Subcutaneous adipose tissue (tissue), 4 donors: ENCODE measurements around the gene WDFY3. TPM values are rescaled to one million over a fixed set of nuclear protein-coding genes. Genes with fewer than 3 reads are reported as not detected.

ENCODE experiments used
- CTCF ChIP-seq: fragments of 450-650 bp; IDR thresholded peaks from one replicate; pipeline ENCODE4 v1.5.1; 2016; ENCODE audit warnings: low read depth, mild to moderate bottlenecking, control low read depth, antibody characterized with exemption, moderate library complexity
- total RNA-seq, 4 donors: library from RNA; depleted of rRNA; stranded (reverse); fragments of >200 nt; gene quantifications; one replicate each; pipeline ENCODE4 v1.1.0, GENCODE V29; 2016

Gene WDFY3
- total RNA-seq, 4 donors from 2014 or later: 80.3 to 167 (median 146) TPM

- no peak for TF ChIP-seq CTCF
Observed at GRCh38 chr4:84973856-84974255, 7.4 kb upstream of the WDFY3 start.

- TF ChIP-seq CTCF: no peak
Observed at GRCh38 chr4:84971319-84971932, 4.9 kb upstream of the WDFY3 start.

GRCh38 chr4:84968925-84969324 is 2.4 kb upstream of the WDFY3 start:
- TF ChIP-seq CTCF: no peak

- TF ChIP-seq CTCF: no peak
Observed at GRCh38 chr4:84967243-84967690, 777 bp upstream of the WDFY3 start.

GRCh38 chr4:84965553-84966381 is 723 bp downstream of the WDFY3 start:
- no peak for TF ChIP-seq CTCF

- no peak for TF ChIP-seq CTCF
Observed at GRCh38 chr4:84964995-84965552, 1.4 kb downstream of the WDFY3 start.

- no peak for TF ChIP-seq CTCF
Observed at GRCh38 chr4:84962102-84962501, 4.4 kb downstream of the WDFY3 start.
